ENCODE data around the gene ACER1. TPM values are rescaled to one million over a fixed set of nuclear protein-coding genes. Genes with fewer than 3 reads are reported as not detected.

ACER1 gene
- total RNA-seq, 1 donor from 2014 or later = not detected

- intact Hi-C loops (cut with DNase I) = no loop called here
- H3K4me1 ChIP-seq = peaks cover 20% of the 10 kb centered on the region
- H3K36me3 ChIP-seq = peaks cover 52% of the 10 kb centered on the region
- H3K27me3 ChIP-seq = no peaks in the 10 kb centered on the region
- H3K4me3 ChIP-seq = no peak overlapping the region
- H3K9me3 ChIP-seq = no peaks in the 10 kb centered on the region
- H3K27ac ChIP-seq = no peak overlapping the region
- ATAC-seq (no peak), DNase-seq (no peak)
- no peak for TF ChIP-seq CTCF (IDR thresholded peaks at IDR 0.05)
These were observed 74.5 kb downstream of the ACER1 start for GRCh38 chr19:6258812-6259311.

Other genes with a start within 250 kb of the ACER1 start
- gene RFX2, start 223.1 kb downstream of the ACER1 start, total RNA-seq = 11.7 TPM
- not detected for gene ACSBG2, start 197.9 kb downstream of the ACER1 start, total RNA-seq
- 73.4 TPM for gene MLLT1, start 53.6 kb downstream of the ACER1 start, total RNA-seq
- 57.7 TPM for gene CLPP, start 27.9 kb upstream of the ACER1 start, total RNA-seq
- 57.2 TPM for gene ALKBH7, start 39.2 kb upstream of the ACER1 start, total RNA-seq
- 1.7 TPM for gene PSPN, start 42.3 kb upstream of the ACER1 start, total RNA-seq
- 47.4 TPM for gene GTF2F1, start 59.6 kb upstream of the ACER1 start, total RNA-seq
- 186 TPM for gene KHSRP, start 91.2 kb upstream of the ACER1 start, total RNA-seq
- not detected for gene SLC25A41, start 100.2 kb upstream of the ACER1 start, total RNA-seq
- gene SLC25A23, start 126.2 kb upstream of the ACER1 start, total RNA-seq = 51.4 TPM
- 48.4 TPM for gene CRB3, start 130.7 kb upstream of the ACER1 start, total RNA-seq
- gene DENND1C, start 148.2 kb upstream of the ACER1 start, total RNA-seq = 8.7 TPM
- gene TUBB4A, start 168.7 kb upstream of the ACER1 start, total RNA-seq = 0.58 TPM
- 7.4 TPM for gene TNFSF9, start 197.4 kb upstream of the ACER1 start, total RNA-seq

Data from upper lobe of right lung (tissue), 1 donor.